Kidney epithelial cell (primary cell): ENCODE results near the gene DPY19L1. TPM values are rescaled to one million over a fixed set of nuclear protein-coding genes. Genes with fewer than 3 reads are reported as not detected.
A peak's percentile ranks its signal among the peaks of the same experiment; 100 is the strongest.
"Not testable (repeated sequence)": the region's sequence is repeated elsewhere in the genome, so short reads cannot be mapped to it uniquely, and the experiment has no call there.

Experiments
- DNase-seq: peaks from one replicate; pipeline ENCODE4 v3.0.0-alpha.2; 2010; ENCODE audit warnings: low read depth
- H3K27me3 ChIP-seq: 2 replicates; pipeline ENCODE4 v1.6.0; 2011; ENCODE audit warnings: low read length; ENCODE audit not compliant: control insufficient read depth, insufficient read depth
- H3K36me3 ChIP-seq: 2 replicates; pipeline ENCODE4 v1.5.1; 2011; ENCODE audit warnings: low read length; ENCODE audit not compliant: control insufficient read depth, insufficient read depth
- H3K4me3 ChIP-seq: 2 replicates; pipeline ENCODE4 v1.5.1; 2011; ENCODE audit warnings: low read depth, mild to moderate bottlenecking, control low read depth, low read length
- total RNA-seq: library from RNA; depleted of rRNA; stranded (reverse); fragments of >200 nt; gene quantifications from 2 replicates; pipeline ENCODE4 v1.2.3, GENCODE V29; 2015
- TF ChIP-seq, protein P1 (sequence below): IDR thresholded peaks from 2 replicates; pipeline ENCODE4 v1.5.1; 2011; ENCODE audit warnings: mild to moderate bottlenecking, moderate library complexity, low read length, control low read depth, inconsistent platforms; ENCODE audit not compliant: insufficient read depth, poor library complexity, severe bottlenecking

DPY19L1 gene
- total RNA-seq, 1 donor from 2014 or later: 64.3 TPM

DNA sequence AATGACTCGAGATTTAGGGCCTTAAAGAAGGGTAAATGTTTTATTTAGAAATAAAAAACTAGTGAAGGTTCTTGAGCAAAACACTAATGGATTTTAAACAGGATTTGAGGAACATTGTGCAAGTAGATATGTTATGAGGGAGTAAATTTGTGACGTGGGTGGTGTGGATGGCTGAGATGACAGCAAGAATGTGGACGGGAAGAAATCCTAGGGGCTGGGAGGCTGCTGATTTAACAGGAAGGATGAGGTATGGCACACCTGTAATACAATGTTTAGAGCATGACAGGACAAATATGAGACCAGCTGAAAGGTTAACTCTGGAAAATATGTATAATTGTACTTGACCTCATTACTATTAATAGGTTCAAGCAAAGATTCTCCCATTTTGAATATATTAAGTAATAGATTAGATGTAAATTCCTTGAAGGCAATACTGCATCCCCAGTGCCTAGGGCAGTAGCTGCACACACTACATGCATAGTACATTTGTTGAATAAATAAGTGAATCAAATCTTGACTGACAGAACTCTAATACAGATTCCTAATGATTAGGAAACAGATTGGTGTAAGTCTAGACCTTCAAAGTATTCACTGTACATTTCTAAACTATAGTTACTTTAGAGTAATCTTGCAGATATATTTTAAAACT is 10.1 kb upstream of the DPY19L1 start:
- H3K27me3 ChIP-seq, DNase-seq, H3K36me3 ChIP-seq, H3K4me3 ChIP-seq: not testable (repeated sequence)

DNA sequence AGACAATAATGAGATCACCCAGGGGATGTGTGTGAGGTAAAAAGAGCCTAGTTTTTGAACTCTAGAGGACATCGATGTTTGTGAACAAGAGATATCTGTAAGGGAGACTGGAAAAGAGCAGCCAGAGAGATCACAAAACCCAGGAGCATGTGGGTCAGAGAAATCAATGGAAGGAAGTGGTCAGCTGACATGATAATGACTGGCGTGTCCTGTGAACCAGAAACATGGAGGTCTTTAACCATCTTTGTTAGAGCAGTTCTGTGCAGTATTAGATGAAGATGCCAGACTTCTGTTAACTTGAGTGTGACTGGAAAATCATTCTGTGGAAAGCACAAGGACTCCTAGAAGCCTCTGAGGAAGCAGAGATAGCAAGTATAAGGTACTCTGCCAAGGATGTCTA is 6.0 kb upstream of the DPY19L1 start:
- not testable (repeated sequence) for H3K36me3 ChIP-seq, H3K4me3 ChIP-seq, H3K27me3 ChIP-seq, DNase-seq

- Histone ChIP-seq H3K27me3 (no peaks in the 10 kb centered on the region), H3K4me3 (no peak overlapping the region), H3K36me3 (no peaks in the 10 kb centered on the region)
- no peak for DNase-seq
- TF ChIP-seq, protein P1, sequence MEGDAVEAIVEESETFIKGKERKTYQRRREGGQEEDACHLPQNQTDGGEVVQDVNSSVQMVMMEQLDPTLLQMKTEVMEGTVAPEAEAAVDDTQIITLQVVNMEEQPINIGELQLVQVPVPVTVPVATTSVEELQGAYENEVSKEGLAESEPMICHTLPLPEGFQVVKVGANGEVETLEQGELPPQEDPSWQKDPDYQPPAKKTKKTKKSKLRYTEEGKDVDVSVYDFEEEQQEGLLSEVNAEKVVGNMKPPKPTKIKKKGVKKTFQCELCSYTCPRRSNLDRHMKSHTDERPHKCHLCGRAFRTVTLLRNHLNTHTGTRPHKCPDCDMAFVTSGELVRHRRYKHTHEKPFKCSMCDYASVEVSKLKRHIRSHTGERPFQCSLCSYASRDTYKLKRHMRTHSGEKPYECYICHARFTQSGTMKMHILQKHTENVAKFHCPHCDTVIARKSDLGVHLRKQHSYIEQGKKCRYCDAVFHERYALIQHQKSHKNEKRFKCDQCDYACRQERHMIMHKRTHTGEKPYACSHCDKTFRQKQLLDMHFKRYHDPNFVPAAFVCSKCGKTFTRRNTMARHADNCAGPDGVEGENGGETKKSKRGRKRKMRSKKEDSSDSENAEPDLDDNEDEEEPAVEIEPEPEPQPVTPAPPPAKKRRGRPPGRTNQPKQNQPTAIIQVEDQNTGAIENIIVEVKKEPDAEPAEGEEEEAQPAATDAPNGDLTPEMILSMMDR: no peak
Measured at GRCh38 chr7:35040906-35041305, 3.6 kb upstream of the DPY19L1 start.

DNA sequence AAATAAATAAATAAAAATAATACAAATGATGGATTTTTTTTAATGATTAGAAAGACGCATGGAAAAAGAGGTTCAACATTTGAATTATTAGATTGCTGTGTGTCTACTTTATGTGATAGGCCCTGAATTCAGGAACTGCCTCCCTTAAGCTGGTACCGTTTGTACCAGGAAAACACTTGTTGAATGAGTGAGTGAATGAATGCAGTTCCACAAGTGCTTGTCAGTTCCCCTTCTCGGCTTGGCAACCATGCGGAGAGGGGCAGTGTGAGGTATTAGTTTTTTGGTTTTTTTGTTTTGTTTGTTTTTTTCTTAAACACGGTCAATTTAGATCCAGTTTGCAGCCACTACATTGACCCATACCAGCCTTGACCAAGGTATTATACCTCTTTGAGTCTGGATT is 2.1 kb upstream of the DPY19L1 start:
- no peak for DNase-seq
- Histone ChIP-seq H3K27me3 (no peaks in the 10 kb centered on the region), H3K4me3 (no peak overlapping the region), H3K36me3 (no peaks in the 10 kb centered on the region)
- TF ChIP-seq, protein P1: no peak

DNA sequence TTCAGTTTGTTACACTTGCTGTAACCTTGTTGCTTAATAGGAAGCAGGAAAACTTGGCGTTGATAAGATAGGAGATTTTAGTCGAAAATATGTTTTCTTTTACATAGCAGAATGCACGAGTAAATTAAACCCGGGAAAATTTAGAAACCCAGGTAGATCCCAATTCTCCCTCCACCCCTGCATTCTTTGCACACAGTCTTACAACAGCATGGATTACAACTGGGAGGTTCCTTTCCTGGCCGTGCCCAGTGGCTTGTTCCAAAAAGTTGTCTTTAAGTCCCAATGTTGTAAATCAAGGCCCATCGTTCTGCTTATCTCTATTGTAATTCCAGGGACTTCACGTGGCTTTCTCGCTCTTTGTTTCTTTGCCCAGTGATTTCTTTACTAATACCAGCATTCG is 1.1 kb upstream of the DPY19L1 start:
- TF ChIP-seq, protein P1: no peak
- Histone ChIP-seq H3K4me3 (peak overlapping the region; percentile 55), H3K36me3 (no peaks in the 10 kb centered on the region)

GRCh38 chr7:35037526-35038341 is 449 bp upstream of the DPY19L1 start:
- DNase-seq: peak; percentile 61
- Histone ChIP-seq H3K27me3 (no peaks in the 10 kb centered on the region), H3K36me3 (no peaks in the 10 kb centered on the region), H3K4me3 (peak overlapping the region; percentile 60)
- TF ChIP-seq, protein P1: peak; percentile 59

More for the DNA sequence above, 1.1 kb upstream of the DPY19L1 start:
- no peaks in the 10 kb centered on the region for H3K27me3 ChIP-seq
- no peak for DNase-seq
